Esophagus muscularis mucosa (tissue), 4 donors: ENCODE data around the gene SETMAR. TPM values are rescaled to one million over a fixed set of nuclear protein-coding genes. Genes with fewer than 3 reads are reported as not detected.

Experiments used
- DNase-seq: peaks from one replicate; pipeline ENCODE4 v3.0.0-alpha.2; 2017; ENCODE audit errors: extremely low spot score
- H3K27ac ChIP-seq, 4 donors: fragments of 200-600 bp; sonication (generic); replicated peaks in 1 of 4; 1 replicate in 3 of 4; 2 replicates in 1 of 4; pipeline ENCODE4 v1.5.1; 2016 to 2019; ENCODE audit warnings: mild to moderate bottlenecking in 1 of 4
- H3K27me3 ChIP-seq, 4 donors: fragments of 200-600 bp; sonication (generic); one replicate each; pipeline versions ENCODE4 v1.5.1 to v1.6.0; 2016 to 2019
- H3K36me3 ChIP-seq, 4 donors: fragments of 200-600 bp; sonication (generic); one replicate each; pipeline ENCODE4 v1.5.1; 2016 to 2019
- H3K4me1 ChIP-seq, 4 donors: fragments of 200-600 bp; sonication (generic); one replicate each; pipeline ENCODE4 v1.5.1; 2016 to 2019
- H3K4me3 ChIP-seq, 4 donors: fragments of 200-600 bp; sonication (generic); 1 replicate in 2 of 4; 2 replicates in 2 of 4; pipeline ENCODE4 v1.5.1; 2016 to 2019; ENCODE audit warnings: mild to moderate bottlenecking in 4 of 4, moderate library complexity in 1 of 4
- H3K9me3 ChIP-seq, 4 donors: fragments of 200-600 bp; sonication (generic); 1 replicate in 3 of 4; 2 replicates in 1 of 4; pipeline ENCODE4 v1.5.1; 2016 to 2019
- CTCF ChIP-seq, 3 experiments: fragments of 200-600 bp in 2 of 3; fragments of 450-650 bp in 1 of 3; sonication (generic) in 2 of 3; IDR thresholded peaks; one replicate each; pipeline ENCODE4 v1.5.1; 2017 to 2019; ENCODE audit warnings: antibody characterized with exemption in 3 of 3, mild to moderate bottlenecking in 2 of 3, moderate library complexity in 1 of 3
- EP300 ChIP-seq: sonication (generic); formaldehyde crosslinking; IDR thresholded peaks from one replicate; pipeline ENCODE4 v1.6.1; 2017; ENCODE audit warnings: antibody characterized with exemption
- POLR2A ChIP-seq: fragments of 450-650 bp; IDR thresholded peaks from one replicate; pipeline ENCODE4 v1.6.1; 2017; ENCODE audit warnings: antibody characterized with exemption, moderate library complexity, mild to moderate bottlenecking, low read depth
- POLR2AphosphoS5 ChIP-seq, 2 donors: sonication (generic); formaldehyde crosslinking; IDR thresholded peaks; one replicate each; pipeline ENCODE4 v1.6.1; 2017; ENCODE audit warnings: antibody characterized with exemption in 2 of 2
- WGBS: methylation state at CpG from one replicate; pipeline ENCODE4 v1.1.5; 2018; 5-methylcytosine and 5-hydroxymethylcytosine counted together
- intact Hi-C: fragments of 100-400 bp; cut with DNase I; formaldehyde crosslinking; loops from one replicate; pipeline ENCODE4 v1.15.1; 2023
- total RNA-seq, 4 donors: library from RNA; depleted of rRNA; stranded (reverse); fragments of >200 nt; gene quantifications; one replicate each; pipeline versions ENCODE4 v1.1.0 to v1.2.1, GENCODE V29; 2016

The SETMAR gene
- total RNA-seq, 4 donors from 2014 or later = 28.5 to 42.6 (median 31.4) TPM

GRCh38 chr3:4311496-4311895, 8.3 kb downstream of the SETMAR start:
- DNase-seq = no peak
- TF ChIP-seq POLR2AphosphoS5 (IDR thresholded peaks at IDR 0.05) (no peak), CTCF (IDR thresholded peaks at IDR 0.05) (no peak), EP300 (no peak), POLR2A (no peak)
- H3K4me3 ChIP-seq = no peak overlapping the region
- no peaks in the 10 kb centered on the region for H3K27me3 ChIP-seq
- H3K9me3 ChIP-seq = no peaks in the 10 kb centered on the region
- intact Hi-C loops = no loop called here
- peaks cover 0 to 33% (median 16%) of the 10 kb centered on the region in 4 donors for H3K36me3 ChIP-seq
- H3K27ac ChIP-seq = no peak overlapping the region
- H3K4me1 ChIP-seq = peaks cover 32 to 60% (median 57%) of the 10 kb centered on the region in 4 donors

GRCh38 chr3:4313606-4314293, 10.6 kb downstream of the SETMAR start:
- H3K27ac ChIP-seq = peak overlapping the region in 3 of 4 donors; percentile 26 to 59 (median 53)
- peaks cover 12 to 40% (median 34%) of the 10 kb centered on the region in 4 donors for H3K4me1 ChIP-seq
- H3K9me3 ChIP-seq = no peaks in the 10 kb centered on the region
- no peak for DNase-seq
- TF ChIP-seq POLR2A (no peak), CTCF (IDR thresholded peaks at IDR 0.05) (no peak), POLR2AphosphoS5 (IDR thresholded peaks at IDR 0.05) (no peak), EP300 (no peak)
- no peak overlapping the region for H3K4me3 ChIP-seq
- peaks cover 0 to 42% (median 23%) of the 10 kb centered on the region in 4 donors for H3K36me3 ChIP-seq
- no peaks in the 10 kb centered on the region for H3K27me3 ChIP-seq
- 84% methylated on average over 4 of the region's 4 CpGs for WGBS
- intact Hi-C loops = no loop called here

GRCh38 chr3:4314688-4315087, 11.5 kb downstream of the SETMAR start:
- Histone ChIP-seq H3K27ac (peak overlapping the region in 3 of 4 donors; percentile 26 to 59 (median 53)), H3K36me3 (peaks cover 0 to 42% (median 23%) of the 10 kb centered on the region in 4 donors)
- WGBS = 64% methylated on average over 4 of the region's 4 CpGs

GRCh38 chr3:4320096-4320911, 17.1 kb downstream of the SETMAR start:
- Histone ChIP-seq H3K27ac (no peak overlapping the region), H3K4me1 (peaks cover 10 to 38% (median 30%) of the 10 kb centered on the region in 4 donors), H3K36me3 (peaks cover 0 to 19% (median 11%) of the 10 kb centered on the region in 4 donors), H3K4me3 (no peak overlapping the region), H3K9me3 (no peaks in the 10 kb centered on the region), H3K27me3 (no peaks in the 10 kb centered on the region)
- DNase-seq = no peak
- intact Hi-C loops = no loop called here
- no peak for TF ChIP-seq EP300
- no peak for TF ChIP-seq POLR2A
- no peak for TF ChIP-seq CTCF (IDR thresholded peaks at IDR 0.05)
- no peak for TF ChIP-seq POLR2AphosphoS5 (IDR thresholded peaks at IDR 0.05)

More at GRCh38 chr3:4314688-4315087, 11.5 kb downstream of the SETMAR start:
- Histone ChIP-seq H3K9me3 (no peaks in the 10 kb centered on the region), H3K4me1 (peaks cover 9 to 38% (median 28%) of the 10 kb centered on the region in 4 donors), H3K27me3 (no peaks in the 10 kb centered on the region), H3K4me3 (no peak overlapping the region)
- TF ChIP-seq CTCF (IDR thresholded peaks at IDR 0.05) (peak in 2 of 3 experiments; percentile 17 to 32), POLR2AphosphoS5 (IDR thresholded peaks at IDR 0.05) (no peak), EP300 (no peak), POLR2A (no peak)
- no peak for DNase-seq
- intact Hi-C loops = no loop called here
